Muscle of back (tissue), 11 donors: ENCODE results near the gene TKT. TPM values are rescaled to one million over a fixed set of nuclear protein-coding genes. Genes with fewer than 3 reads are reported as not detected.

Experiments used
- DNase-seq, 3 donors: peaks; one replicate each; pipeline versions ENCODE4 v3.0.0 to v3.0.0-alpha.2; 2013
- polyA plus RNA-seq, 10 donors: library from polyadenylated mRNA; unstranded; fragments of 120-200 nt; gene quantifications; one replicate each; pipeline ENCODE4 v1.2.1, GENCODE V29; 2013; ENCODE audit not compliant: insufficient read length in 10 of 10

Gene TKT
- polyA plus RNA-seq, 10 donors, result 24.1 to 53.9 (median 34.0) TPM

- no peak for DNase-seq
Measured at GRCh38 chr3:53182764-53183355, 73.0 kb downstream of the TKT start.

GRCh38 chr3:53181528-53181927 lies 74.3 kb downstream of the TKT start:
- DNase-seq, result no peak

- no peak for DNase-seq
Measured at GRCh38 chr3:53181024-53181371, 74.8 kb downstream of the TKT start.

- DNase-seq, result no peak
Measured at GRCh38 chr3:53180305-53181023, 75.4 kb downstream of the TKT start.

GRCh38 chr3:53179580-53179979 lies 76.2 kb downstream of the TKT start:
- no peak for DNase-seq

- no peak for DNase-seq
Measured at GRCh38 chr3:53178246-53178645, 77.6 kb downstream of the TKT start.

GRCh38 chr3:53175613-53176540 lies 79.9 kb downstream of the TKT start:
- no peak for DNase-seq

Other genes starting within 250 kb of the TKT start
- 1 to 10 TPM; 5.4 to 9.4 (median 6.9) TPM for gene SFMBT1, start 209.9 kb downstream of the TKT start, polyA plus RNA-seq
- gene RFT1, start 125.6 kb downstream of the TKT start, polyA plus RNA-seq, result 10 to 100 TPM in 9 of 10 donors, 1 to 10 TPM in 1; 9.5 to 15.7 (median 12.3) TPM
- gene PRKCD, start 94.8 kb downstream of the TKT start, polyA plus RNA-seq, result 1 to 10 TPM; 5.8 to 9.5 (median 7.0) TPM
- 10 to 100 TPM; 14.9 to 23.8 (median 19.0) TPM for gene DCP1A, start 91.5 kb upstream of the TKT start, polyA plus RNA-seq
- 1 to 10 TPM; 1.3 to 3.1 (median 1.7) TPM for gene CACNA1D, start 238.6 kb upstream of the TKT start, polyA plus RNA-seq